Activated naive CD4-positive, alpha-beta T cell treated with anti-CD3 and anti-CD28 coated beads, Interleukin-2, amount 10 ng/mL, durations not matched to agents 7 days and 5 days (primary cell): ENCODE results near the gene CT47C1.

Experiments used
- CTCF ChIA-PET: fragments of 350-600 bp; sonication (Branson Sonifier 250); formaldehyde crosslinking; loops from one replicate; lab custom pipeline; 2021; ENCODE audit warnings: antibody characterized with exemption; lab: Charles Lee
- DNase-seq: peaks from one replicate; pipeline ENCODE4 v3.0.0-alpha.2; 2020
- H3K27ac Mint-ChIP-seq: one replicate; pipeline ENCODE4 v1.8.0; 2021; ENCODE audit warnings: mild to moderate bottlenecking, moderate library complexity, mixed read lengths
- H3K27me3 Mint-ChIP-seq: one replicate; pipeline ENCODE4 v1.8.0; 2021; ENCODE audit warnings: mild to moderate bottlenecking, mixed read lengths
- H3K36me3 Mint-ChIP-seq: one replicate; pipeline ENCODE4 v1.8.0; 2021; ENCODE audit warnings: mixed read lengths
- H3K4me1 Mint-ChIP-seq: one replicate; pipeline ENCODE4 v1.8.0; 2021; ENCODE audit warnings: mixed read lengths
- H3K4me3 Mint-ChIP-seq: one replicate; pipeline ENCODE4 v1.8.0; 2021; ENCODE audit warnings: mild to moderate bottlenecking, moderate library complexity, mixed read lengths
- H3K9me3 Mint-ChIP-seq: one replicate; pipeline ENCODE4 v1.8.0; 2021; ENCODE audit warnings: mixed read lengths

The CT47C1 gene

GRCh38 chrX:119062750-119063374, 9.9 kb upstream of the CT47C1 start:
- H3K27me3 Mint-ChIP-seq = no peaks in the 10 kb centered on the region
- H3K36me3 Mint-ChIP-seq = no peaks in the 10 kb centered on the region
- CTCF ChIA-PET = no interaction called here
- H3K4me1 Mint-ChIP-seq = no peaks in the 10 kb centered on the region
- H3K27ac Mint-ChIP-seq = no peak overlapping the region
- no peak for DNase-seq
- H3K9me3 Mint-ChIP-seq = no peaks in the 10 kb centered on the region
- no peak overlapping the region for H3K4me3 Mint-ChIP-seq

GRCh38 chrX:119063428-119063827, 9.4 kb upstream of the CT47C1 start:
- H3K4me3 Mint-ChIP-seq = no peak overlapping the region
- no peaks in the 10 kb centered on the region for H3K36me3 Mint-ChIP-seq
- no peak overlapping the region for H3K27ac Mint-ChIP-seq
- no peaks in the 10 kb centered on the region for H3K9me3 Mint-ChIP-seq
- H3K4me1 Mint-ChIP-seq = no peaks in the 10 kb centered on the region
- DNase-seq = no peak
- CTCF ChIA-PET = no interaction called here
- H3K27me3 Mint-ChIP-seq = no peaks in the 10 kb centered on the region

- CTCF ChIA-PET = interaction anchor here (0.6 to 2.6 kb wide), 9 partner anchors 15 to 332 kb away, joined by 3 to 9 read pairs (median 4); no protein-coding TSS in a partner anchor
- Mint-ChIP-seq H3K4me1 (no peaks in the 10 kb centered on the region), H3K36me3 (no peaks in the 10 kb centered on the region), H3K27me3 (no peaks in the 10 kb centered on the region), H3K27ac (no peak overlapping the region), H3K9me3 (no peaks in the 10 kb centered on the region), H3K4me3 (no peak overlapping the region)
- peak; percentile 56 for DNase-seq
These were observed 5.6 kb upstream of the CT47C1 start for GRCh38 chrX:119067023-119067739.

GRCh38 chrX:119069128-119069527, 3.7 kb upstream of the CT47C1 start:
- Mint-ChIP-seq H3K27ac (no peak overlapping the region), H3K27me3 (no peaks in the 10 kb centered on the region)
- CTCF ChIA-PET = no interaction called here

GRCh38 chrX:119069762-119070161, 3.0 kb upstream of the CT47C1 start:
- no peaks in the 10 kb centered on the region for H3K27me3 Mint-ChIP-seq
- CTCF ChIA-PET = no interaction called here
- H3K36me3 Mint-ChIP-seq = no peaks in the 10 kb centered on the region
- no peak for DNase-seq
- no peak overlapping the region for H3K4me3 Mint-ChIP-seq
- no peak overlapping the region for H3K27ac Mint-ChIP-seq
- no peaks in the 10 kb centered on the region for H3K9me3 Mint-ChIP-seq
- no peaks in the 10 kb centered on the region for H3K4me1 Mint-ChIP-seq

More at GRCh38 chrX:119069128-119069527, 3.7 kb upstream of the CT47C1 start:
- Mint-ChIP-seq H3K36me3 (no peaks in the 10 kb centered on the region), H3K9me3 (no peaks in the 10 kb centered on the region), H3K4me3 (no peak overlapping the region), H3K4me1 (no peaks in the 10 kb centered on the region)
- DNase-seq = no peak

GRCh38 chrX:119071381-119071780, 1.4 kb upstream of the CT47C1 start:
- no peak for DNase-seq
- H3K27me3 Mint-ChIP-seq = no peaks in the 10 kb centered on the region
- CTCF ChIA-PET = no interaction called here
- no peak overlapping the region for H3K4me3 Mint-ChIP-seq
- H3K4me1 Mint-ChIP-seq = no peaks in the 10 kb centered on the region
- no peaks in the 10 kb centered on the region for H3K9me3 Mint-ChIP-seq
- no peaks in the 10 kb centered on the region for H3K36me3 Mint-ChIP-seq
- no peak overlapping the region for H3K27ac Mint-ChIP-seq

GRCh38 chrX:119073200-119073905, 560 bp downstream of the CT47C1 start:
- no peak overlapping the region for H3K27ac Mint-ChIP-seq
- H3K36me3 Mint-ChIP-seq = no peaks in the 10 kb centered on the region
- no peaks in the 10 kb centered on the region for H3K4me1 Mint-ChIP-seq
- CTCF ChIA-PET = no interaction called here
- no peak overlapping the region for H3K4me3 Mint-ChIP-seq
- H3K9me3 Mint-ChIP-seq = no peaks in the 10 kb centered on the region
- DNase-seq = no peak
- no peaks in the 10 kb centered on the region for H3K27me3 Mint-ChIP-seq

GRCh38 chrX:119073911-119074310, 1.1 kb downstream of the CT47C1 start:
- no peaks in the 10 kb centered on the region for H3K36me3 Mint-ChIP-seq
- no peak overlapping the region for H3K4me3 Mint-ChIP-seq
- H3K27ac Mint-ChIP-seq = no peak overlapping the region
- no peaks in the 10 kb centered on the region for H3K4me1 Mint-ChIP-seq
- CTCF ChIA-PET = no interaction called here
- no peaks in the 10 kb centered on the region for H3K27me3 Mint-ChIP-seq
- no peak for DNase-seq
- no peaks in the 10 kb centered on the region for H3K9me3 Mint-ChIP-seq

GRCh38 chrX:119075270-119076025, 2.7 kb downstream of the CT47C1 start:
- Mint-ChIP-seq H3K9me3 (no peaks in the 10 kb centered on the region), H3K36me3 (no peaks in the 10 kb centered on the region), H3K27ac (no peak overlapping the region), H3K4me1 (no peaks in the 10 kb centered on the region), H3K4me3 (no peak overlapping the region), H3K27me3 (peaks cover 5% of the 10 kb centered on the region)
- no peak for DNase-seq
- CTCF ChIA-PET = interaction anchor here (0.8 to 1.6 kb wide), 2 partner anchors 10 to 21 kb away, joined by 5 read pairs; no protein-coding TSS in a partner anchor

- DNase-seq = no peak
- no peaks in the 10 kb centered on the region for H3K9me3 Mint-ChIP-seq
- no peaks in the 10 kb centered on the region for H3K36me3 Mint-ChIP-seq
- H3K4me3 Mint-ChIP-seq = no peak overlapping the region
- CTCF ChIA-PET = interaction anchor here (0.7 kb wide), 1 partner anchor 16 kb away, joined by 3 read pairs; no protein-coding TSS in a partner anchor
- H3K27me3 Mint-ChIP-seq = peaks cover 5% of the 10 kb centered on the region
- H3K4me1 Mint-ChIP-seq = no peaks in the 10 kb centered on the region
- no peak overlapping the region for H3K27ac Mint-ChIP-seq
These were observed 9.5 kb downstream of the CT47C1 start for GRCh38 chrX:119082278-119082677.

GRCh38 chrX:119084766-119085165, 12.0 kb downstream of the CT47C1 start:
- no peak for DNase-seq
- no peaks in the 10 kb centered on the region for H3K36me3 Mint-ChIP-seq
- H3K9me3 Mint-ChIP-seq = no peaks in the 10 kb centered on the region
- H3K27me3 Mint-ChIP-seq = peaks cover 7% of the 10 kb centered on the region
- no peaks in the 10 kb centered on the region for H3K4me1 Mint-ChIP-seq
- CTCF ChIA-PET = no interaction called here
- no peak overlapping the region for H3K4me3 Mint-ChIP-seq
- H3K27ac Mint-ChIP-seq = no peak overlapping the region

GRCh38 chrX:119087121-119087520, 14.3 kb downstream of the CT47C1 start:
- CTCF ChIA-PET = no interaction called here
- Mint-ChIP-seq H3K36me3 (no peaks in the 10 kb centered on the region), H3K27me3 (peaks cover 6% of the 10 kb centered on the region), H3K4me1 (no peaks in the 10 kb centered on the region), H3K27ac (no peak overlapping the region), H3K9me3 (no peaks in the 10 kb centered on the region), H3K4me3 (no peak overlapping the region)
- no peak for DNase-seq

GRCh38 chrX:119089619-119090018, 16.8 kb downstream of the CT47C1 start:
- Mint-ChIP-seq H3K27me3 (peaks cover 6% of the 10 kb centered on the region), H3K36me3 (no peaks in the 10 kb centered on the region), H3K27ac (no peak overlapping the region), H3K9me3 (no peaks in the 10 kb centered on the region), H3K4me3 (no peak overlapping the region), H3K4me1 (no peaks in the 10 kb centered on the region)
- CTCF ChIA-PET = no interaction called here
- DNase-seq = no peak

GRCh38 chrX:119090627-119091026, 17.8 kb downstream of the CT47C1 start:
- Mint-ChIP-seq H3K9me3 (no peaks in the 10 kb centered on the region), H3K4me1 (no peaks in the 10 kb centered on the region), H3K36me3 (no peaks in the 10 kb centered on the region), H3K4me3 (no peak overlapping the region), H3K27me3 (peaks cover 6% of the 10 kb centered on the region), H3K27ac (no peak overlapping the region)
- DNase-seq = no peak
- CTCF ChIA-PET = no interaction called here
